GM18909 (cell line): Measurements from ENCODE around the gene RAB3C.

Experiments used
- ATAC-seq: cut with Tn5 transposase; IDR thresholded peaks from one replicate; pipeline ENCODE4 v1.9.1; 2021; ENCODE audit warnings: mild to moderate bottlenecking; ENCODE audit not compliant: unreplicated experiment, poor library complexity

RAB3C gene

DNA sequence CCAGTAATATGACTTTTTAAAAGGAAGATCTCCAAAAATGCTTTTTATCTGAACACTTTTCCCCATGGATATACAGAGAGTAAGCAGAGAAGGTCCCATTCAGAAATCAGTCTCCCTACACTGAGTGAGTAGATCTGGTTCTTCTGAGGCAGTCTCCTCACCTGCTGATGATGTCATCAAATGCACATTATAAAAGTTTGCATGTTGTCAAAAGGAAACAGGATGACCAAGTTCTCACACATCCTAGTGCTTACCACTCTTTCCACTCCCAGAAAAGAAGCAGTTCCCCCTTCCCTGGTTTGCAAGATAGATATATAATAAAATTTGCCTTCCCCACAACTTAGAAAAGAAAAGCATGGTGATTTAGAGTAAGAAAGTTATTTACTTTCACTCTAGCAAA lies 180.5 kb downstream of the RAB3C start:
- ATAC-seq = no peak

DNA sequence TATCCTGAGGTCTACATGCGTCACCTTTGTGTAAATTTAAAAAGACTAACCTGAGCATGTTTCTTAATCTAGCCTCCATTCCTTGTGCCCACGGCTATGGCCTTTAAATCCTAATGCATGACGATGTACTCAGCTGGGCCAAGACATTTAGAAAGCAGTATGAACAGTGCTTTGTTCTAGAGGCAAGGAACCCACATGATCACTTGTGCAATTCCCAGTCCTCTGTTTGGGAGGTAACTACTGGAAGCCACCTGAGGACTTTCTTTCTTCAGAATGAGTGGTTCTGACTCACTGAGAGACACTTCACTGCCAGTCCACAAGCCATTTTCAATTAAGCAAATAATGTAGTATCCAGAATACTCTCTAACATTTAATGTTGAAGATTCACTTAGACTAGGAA lies 181.3 kb downstream of the RAB3C start:
- no peak for ATAC-seq

DNA sequence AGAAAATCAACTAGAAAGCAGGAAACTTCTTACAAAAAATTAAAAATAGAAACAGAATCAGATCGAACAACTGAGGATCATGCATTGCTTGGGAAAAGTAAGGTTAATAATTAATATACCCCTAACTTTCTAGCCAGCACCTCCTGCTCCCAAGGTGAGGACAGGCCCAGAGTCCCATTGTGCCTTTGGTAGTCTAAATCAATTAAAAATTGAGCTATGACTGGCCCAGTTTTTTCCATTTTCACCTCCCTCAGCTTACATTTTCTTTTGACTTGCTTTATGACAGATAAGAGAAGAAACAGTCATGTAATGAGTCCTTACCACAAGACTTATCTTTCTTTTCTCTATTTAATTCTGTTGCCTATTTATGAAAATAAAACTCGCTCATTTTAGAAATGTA lies 182.2 kb downstream of the RAB3C start:
- no peak for ATAC-seq

DNA sequence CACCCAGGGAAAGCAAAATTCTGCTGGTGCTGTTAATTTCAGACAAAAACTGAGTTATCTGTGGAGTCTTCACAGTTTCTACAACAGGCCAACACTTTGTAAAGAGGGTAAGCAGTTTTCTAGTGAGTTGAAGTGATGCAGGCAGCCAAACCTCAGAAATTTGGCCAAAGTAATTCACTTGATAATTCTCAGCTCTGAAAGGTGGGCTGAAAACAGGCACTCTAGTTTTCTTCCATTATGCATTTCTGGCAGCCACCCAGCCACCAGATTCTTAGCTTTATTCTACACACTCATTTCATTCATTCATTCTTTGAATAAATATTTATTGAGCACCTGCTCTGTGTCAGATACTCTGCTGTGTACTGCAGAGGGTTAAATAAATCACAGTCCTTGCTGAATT lies 184.2 kb downstream of the RAB3C start:
- no peak for ATAC-seq

DNA sequence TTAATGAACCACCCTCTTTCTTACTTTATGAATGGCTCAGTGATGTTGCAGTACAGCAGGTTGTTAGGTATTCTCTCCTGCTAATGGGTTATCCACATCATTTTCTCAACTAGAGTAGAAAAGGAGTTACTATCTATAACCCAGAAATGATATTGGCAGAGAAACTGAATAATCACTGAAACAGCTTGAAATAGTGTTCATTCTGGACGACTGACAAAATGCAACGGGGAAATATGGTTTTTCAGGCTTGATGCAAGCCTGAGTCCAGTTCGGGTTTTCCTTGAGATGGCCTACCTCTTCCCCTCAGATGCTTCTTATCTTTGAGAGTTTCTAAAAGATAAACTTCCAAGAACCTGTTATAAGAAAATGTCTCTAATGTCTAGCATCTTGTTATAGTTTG lies 187.3 kb downstream of the RAB3C start:
- no peak for ATAC-seq

DNA sequence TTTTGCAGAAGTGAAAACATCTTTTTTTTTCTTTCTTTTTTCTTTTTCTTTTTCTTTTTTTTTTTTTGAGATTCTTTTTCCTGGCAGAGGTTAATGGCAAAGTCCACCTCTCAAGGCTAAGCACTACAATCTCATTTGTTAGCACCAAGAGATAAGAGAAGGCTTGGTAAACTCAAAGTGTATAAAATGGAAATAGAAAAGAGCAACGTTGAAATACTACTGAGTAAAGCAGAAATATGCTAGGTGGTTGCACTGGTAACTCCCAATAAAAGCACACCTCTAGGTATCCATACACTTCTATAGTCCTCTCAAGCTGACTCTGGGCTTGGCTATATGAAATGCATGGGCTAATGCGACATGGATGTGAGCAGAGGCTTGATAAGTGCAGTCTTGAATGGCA lies 188.9 kb downstream of the RAB3C start:
- no peak for ATAC-seq

DNA sequence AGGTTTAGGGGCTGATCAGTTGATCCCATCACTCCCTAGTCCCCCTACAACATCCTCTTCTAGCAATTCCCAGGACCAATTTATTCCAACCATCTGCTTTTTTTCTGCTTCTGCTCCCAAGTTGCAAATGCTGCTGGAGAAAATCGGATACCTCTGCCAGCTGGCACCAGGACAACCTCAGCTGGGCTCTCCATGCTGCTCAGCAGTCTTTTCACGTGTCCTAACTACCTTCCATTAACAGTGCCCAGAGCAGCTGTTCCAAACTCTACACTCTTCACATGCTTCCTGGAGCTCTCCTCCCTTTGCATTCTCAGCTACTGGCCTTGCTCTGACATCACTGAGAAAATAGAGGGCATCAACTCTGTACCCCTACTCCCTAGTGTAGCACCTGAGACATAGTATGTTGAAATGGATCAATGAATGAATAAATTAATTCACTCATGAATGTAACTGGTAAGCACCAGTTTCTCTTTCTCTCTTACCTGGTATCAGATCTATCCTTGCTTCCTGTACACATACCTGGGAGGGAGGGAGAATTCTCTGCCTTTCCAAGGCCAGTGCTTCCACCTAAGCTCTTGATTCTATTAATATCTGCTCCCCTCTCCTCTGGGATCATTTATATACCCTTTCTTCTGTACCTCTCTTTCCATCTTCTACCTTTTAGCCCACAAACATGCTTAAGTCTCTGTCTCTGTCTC lies 191.0 kb downstream of the RAB3C start:
- no peak for ATAC-seq

DNA sequence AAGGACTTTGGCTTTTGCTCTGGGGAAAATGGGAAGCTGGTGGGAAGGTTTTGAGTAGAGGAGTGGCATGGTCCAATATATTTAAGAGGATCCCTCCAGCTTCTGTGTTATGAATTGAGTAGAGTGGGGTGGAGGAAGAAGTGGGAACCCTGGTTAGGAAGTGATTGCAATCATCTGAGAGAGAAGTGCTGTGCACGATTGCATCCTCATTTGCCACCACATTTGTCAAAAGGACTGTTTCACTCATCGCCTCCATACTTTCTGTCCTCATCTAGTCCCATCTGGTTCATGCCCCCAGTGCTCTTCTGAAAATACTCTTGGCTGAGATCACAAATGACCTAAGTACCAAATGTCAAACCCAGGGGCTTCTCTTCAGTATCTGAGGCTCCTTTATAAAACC lies 192.1 kb downstream of the RAB3C start:
- no peak for ATAC-seq

DNA sequence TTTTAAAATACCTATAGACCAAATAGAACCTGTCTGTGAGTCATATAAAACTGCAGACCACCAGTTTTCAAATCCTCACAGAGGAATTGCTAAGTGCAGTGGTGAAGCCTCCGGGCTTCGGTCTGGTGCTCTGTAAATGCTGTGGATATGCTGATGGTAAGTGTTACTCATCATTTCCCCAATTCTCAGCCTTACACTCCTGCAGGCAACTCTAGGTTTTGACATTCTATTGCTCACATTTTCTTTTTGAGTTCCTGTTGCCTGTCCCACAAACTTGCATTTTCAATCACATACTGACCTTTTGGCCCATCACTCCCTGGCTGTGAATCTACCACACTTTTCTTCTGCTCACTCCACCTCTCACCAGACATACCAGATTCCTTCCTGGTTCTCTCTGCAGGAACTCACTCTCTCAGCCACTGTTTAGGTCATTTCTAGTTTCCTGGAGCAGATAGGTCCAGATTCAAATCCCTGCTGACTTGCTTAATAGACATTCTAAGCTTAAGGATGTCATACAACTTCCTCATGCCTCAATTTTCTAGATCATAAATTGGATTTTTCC lies 192.9 kb downstream of the RAB3C start:
- ATAC-seq = peak; percentile 86

DNA sequence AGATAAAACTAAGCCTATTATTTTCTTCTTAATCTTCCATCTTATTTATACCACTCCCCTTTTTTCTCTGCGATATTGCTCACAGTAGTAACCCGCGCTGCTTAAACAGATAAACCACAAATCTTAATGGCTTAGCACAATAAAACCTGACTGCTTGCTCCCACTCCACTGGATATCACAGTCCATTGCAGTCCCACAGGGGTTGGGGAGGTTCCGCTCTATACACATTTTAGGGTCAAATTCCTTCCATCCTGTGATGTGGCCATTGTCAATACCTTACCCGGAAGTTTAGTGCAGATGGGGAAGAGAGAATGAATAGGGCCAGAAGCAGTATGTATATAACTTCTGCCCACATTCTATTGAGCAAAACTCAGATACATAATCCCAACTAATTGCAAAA lies 193.7 kb downstream of the RAB3C start:
- ATAC-seq = no peak

DNA sequence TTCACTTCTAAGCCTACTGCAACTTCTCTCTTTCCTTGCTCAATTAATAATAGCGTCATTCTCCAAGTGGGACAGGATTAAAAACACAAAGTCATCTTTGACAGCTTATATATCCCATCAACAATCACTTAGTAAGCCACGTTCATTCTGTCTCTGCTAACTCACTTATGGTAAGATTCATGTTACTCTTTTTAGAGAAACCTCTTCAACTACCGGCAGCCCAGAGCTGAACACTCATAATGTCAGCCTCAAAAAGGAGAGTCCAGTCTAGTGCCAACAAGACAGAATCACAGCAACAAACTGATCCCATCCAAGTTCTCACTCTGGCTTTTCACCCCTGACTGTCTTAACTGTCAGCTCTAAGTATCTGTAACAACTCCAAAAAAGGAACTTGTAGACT lies 196.0 kb downstream of the RAB3C start:
- no peak for ATAC-seq

DNA sequence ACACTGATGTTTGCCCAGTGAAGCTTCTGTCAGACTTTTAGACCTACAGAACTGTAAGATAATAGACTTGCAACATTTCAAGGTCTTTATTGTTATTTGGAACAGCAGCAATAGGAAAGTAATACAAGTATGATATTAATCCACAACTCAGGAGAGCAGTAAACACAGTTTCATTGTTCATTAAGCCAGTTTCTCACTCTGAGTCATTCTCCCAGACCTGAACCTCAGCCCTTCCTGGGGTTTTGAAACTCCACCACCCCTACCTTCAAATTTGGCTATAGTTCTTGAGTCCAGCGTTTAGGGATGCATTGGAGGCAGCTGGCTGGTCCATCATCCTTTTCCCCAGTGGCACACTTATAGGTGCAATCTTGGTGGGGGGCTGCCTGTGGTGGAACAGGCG lies 203.2 kb downstream of the RAB3C start:
- ATAC-seq = peak; percentile 80

DNA sequence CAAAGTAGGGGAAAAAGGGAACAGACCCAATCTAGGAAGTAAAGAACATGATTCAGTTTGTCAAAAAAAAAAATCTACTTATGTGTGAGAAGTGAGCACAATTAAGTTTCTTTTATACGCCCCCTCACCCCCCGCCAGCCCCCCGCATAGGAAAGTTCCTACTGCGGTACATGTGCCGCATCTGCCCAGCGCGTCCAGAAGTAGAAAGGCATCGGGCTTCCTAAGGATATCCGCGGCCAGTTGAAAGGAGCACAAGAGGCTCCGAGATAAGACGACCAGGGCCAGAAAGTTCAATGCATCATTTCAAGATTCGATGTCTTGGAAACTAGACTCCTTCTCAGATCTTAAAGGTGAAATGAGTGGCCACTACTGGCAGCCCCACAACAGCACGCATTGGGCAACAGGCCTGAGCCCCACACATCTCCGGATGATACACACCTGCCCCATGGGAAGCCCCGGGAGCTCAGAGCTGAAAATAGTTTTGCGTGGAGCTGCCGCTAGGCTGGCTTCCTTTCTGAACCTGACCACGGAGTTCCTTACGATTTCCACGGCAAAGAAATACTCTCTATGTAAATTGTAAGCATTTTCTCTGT lies 203.9 kb downstream of the RAB3C start:
- ATAC-seq = no peak

DNA sequence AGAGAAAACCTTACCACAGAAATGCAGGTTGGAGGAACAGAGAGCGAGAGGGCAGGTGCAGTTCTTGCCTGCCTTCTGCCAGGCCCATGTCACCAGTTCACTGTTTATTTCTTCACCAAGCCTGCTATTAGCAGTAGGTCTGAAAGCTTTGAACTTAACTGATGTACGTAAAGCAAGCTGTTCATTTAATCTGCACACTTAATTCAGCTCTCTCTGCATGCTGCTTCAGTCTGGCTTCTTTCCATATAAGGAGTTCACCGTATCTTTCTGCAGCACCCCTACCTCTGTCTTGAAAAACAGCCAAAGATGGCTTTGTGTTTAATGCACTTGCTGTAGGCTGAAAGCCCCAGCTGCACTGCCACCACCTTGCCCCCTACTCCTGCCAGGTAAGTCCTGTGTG lies 205.1 kb downstream of the RAB3C start:
- no peak for ATAC-seq

DNA sequence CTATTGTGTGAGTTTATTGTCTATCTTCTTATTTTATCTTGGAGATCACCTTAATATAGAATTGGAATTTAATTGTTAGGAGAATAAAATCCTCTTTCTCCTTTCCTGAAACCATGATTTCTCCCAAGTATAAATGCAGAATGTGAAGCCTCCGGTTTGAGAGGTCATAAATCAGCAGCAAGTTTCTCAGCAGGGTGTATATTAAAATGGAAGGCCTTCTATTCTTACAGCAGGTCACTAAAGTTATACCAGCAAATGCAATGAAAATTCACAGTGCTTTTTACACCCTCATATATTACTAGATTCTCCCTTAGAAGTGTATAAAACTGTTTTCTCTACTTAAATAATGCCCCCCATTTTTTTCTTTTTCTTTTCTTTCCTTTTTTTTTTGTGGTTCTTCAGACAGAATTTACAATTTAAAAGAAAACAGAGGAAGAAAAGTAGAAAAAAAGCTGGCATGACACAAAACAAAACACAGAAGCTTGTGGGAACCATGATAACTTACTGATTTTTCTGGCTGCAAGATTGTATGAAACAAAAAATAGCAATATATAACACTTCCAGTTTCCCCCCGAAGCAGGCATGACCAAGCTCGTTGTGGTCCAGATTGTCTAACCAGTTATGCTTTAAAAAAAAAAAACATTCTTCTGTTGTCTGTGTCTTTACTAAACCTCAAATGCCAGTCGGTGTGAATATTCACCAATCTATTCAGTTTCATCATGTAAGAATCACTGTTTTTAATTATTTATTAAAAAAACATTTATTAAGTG lies 211.2 kb downstream of the RAB3C start:
- ATAC-seq = no peak

DNA sequence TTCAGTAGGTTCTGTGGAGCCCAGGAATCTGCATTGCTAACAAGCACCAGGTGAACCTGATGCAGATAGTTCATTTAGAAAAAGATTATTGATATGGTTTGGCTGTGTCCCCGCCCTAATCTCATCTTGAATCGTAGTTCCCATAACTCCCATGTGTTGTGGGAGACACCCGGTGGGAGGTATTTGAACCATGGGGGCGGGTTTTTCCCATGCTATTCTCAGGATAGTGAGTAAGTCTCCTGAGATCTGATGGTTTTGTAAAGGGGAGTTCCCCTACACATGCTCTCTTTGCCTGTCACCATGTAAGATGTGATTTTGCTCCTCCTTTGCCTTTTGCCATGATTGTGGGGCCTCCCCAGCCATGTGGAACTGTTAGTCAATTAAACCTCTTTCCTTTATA lies 212.0 kb downstream of the RAB3C start:
- ATAC-seq = no peak

DNA sequence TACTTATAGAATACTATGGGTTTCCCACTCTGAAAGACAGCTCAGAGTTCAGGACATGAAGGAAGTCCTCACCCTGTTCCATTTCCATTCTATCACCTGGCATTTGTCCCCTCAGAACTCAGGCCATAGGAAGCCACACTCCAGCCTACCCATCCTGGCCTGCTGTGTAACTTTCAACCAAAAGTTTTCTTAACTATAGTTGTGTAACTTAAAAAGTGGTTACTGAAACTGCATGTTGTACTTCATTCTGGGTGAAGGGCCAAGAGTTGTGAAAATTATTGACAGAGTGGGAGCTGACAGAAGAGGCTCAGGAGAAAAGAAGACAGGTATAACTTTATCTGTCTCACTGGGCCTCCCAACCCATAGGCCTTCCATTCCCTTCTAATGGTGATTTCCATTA lies 212.5 kb downstream of the RAB3C start:
- ATAC-seq = no peak

DNA sequence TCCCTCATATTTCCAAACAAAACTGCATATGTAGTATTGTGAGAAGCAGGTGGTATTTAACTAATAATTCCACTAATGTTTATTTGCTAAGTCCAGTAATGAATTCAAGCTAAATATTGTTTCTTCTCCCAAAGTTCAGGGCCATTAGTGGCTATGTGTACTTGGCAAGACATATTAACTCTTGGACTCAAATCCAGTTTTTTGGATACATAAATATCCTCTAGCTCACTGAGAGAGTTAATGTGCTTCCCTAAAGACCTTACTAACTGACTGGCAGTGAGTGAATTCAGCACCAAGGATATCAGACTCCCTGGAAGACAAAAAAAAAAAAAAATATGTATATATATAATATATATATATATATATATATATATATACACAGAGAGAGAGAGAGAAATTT lies 214.1 kb downstream of the RAB3C start:
- ATAC-seq = no peak

DNA sequence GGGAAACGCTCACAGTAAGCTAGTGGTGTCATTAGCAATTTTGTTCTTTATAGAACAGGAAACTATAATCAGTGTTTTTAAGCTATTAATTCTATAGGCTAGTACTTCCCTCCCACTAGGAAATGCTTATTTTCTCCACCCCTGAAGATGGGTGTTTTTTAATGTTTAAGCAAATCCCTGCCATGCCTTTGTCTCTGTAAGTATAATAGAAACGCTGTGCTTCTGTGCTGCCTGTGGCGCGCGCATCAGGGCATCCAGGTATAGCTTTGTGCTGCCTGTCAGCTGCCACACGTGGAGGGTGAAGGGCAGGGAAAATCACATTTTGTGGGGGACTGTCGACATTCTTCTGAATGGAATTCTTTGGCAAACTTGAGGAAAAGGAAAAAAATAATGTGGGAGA lies 217.5 kb downstream of the RAB3C start:
- no peak for ATAC-seq

DNA sequence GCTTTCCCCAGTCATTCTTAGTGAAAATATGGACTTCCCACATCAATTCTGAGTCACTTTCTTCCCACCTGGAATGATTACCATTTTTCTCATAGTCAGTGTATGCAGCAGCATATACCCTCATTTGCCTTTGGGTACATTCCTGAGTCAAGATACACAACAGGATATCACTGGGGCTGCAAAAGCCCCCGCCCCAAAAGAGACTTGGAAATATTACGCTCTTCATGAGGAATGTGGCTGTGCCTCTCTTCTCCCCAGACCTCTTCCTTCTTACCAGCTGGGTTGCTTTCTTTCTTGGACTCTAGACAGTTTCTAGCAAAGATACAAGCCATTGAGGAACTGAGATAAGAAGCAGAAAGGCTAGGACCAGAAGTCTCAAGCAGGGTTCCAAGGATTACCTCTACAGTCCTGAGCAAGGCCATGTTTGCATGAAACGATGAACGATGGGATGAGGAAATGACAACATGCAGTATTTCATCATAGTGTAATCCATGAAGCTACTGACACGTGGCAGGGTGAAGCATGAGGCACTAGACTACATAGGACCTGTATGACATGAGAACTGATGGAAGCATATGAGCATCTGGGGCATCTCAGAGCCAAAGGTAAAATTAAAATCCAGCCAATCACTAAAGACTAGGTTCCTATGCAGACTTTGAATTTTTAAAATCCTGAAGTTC lies 218.1 kb downstream of the RAB3C start:
- no peak for ATAC-seq

DNA sequence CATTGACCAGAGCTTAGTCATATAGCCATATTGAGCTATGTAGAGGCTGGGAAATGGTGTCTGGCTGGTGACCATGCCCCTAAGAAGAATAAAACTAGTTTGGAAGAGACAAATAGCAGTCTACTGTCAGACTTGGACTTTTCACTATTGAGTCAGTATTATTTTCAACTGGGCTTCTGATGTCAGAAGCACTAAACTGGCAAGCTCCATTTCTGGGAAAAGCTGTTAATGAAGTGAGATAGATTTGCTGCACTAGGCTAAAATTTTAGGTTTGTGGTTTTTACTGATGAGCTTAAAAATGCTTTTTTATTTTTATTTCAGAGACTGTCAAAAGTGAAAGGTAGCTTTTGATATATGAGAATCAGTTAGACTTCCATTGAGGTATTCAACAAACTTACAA lies 220.2 kb downstream of the RAB3C start:
- no peak for ATAC-seq
